GM19395 (cell line): ENCODE data around the gene ITGB1.
A peak's percentile ranks its signal among the peaks of the same experiment; 100 is the strongest.
"Not testable (repeated sequence)": the region's sequence is repeated elsewhere in the genome, so short reads cannot be mapped to it uniquely, and the experiment has no call there.

ENCODE experiments used
- ATAC-seq: cut with Tn5 transposase; IDR thresholded peaks from one replicate; pipeline ENCODE4 v1.9.1; 2021; ENCODE audit warnings: mild to moderate bottlenecking, moderate library complexity; ENCODE audit not compliant: unreplicated experiment

The ITGB1 gene

GRCh38 chr10:32980558-32981468 lies 22.8 kb upstream of the ITGB1 start:
- peak; percentile 97 for ATAC-seq

DNA sequence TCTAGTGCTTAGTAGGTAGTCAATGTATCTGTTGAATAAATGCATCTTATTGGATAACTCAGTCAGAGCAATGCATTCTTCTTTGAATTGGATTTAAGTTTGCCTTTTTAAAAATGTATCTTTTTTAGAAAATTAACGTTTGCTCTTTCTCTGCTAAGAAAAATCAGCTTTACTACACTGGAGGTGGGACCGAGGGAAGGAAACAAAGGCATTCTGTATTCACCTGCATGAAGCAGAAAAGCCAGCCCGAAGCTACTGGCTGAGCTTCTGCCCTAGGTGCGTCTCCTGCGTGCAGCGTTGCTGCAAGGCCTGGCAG lies 22.2 kb upstream of the ITGB1 start:
- peak; percentile 5 for ATAC-seq

DNA sequence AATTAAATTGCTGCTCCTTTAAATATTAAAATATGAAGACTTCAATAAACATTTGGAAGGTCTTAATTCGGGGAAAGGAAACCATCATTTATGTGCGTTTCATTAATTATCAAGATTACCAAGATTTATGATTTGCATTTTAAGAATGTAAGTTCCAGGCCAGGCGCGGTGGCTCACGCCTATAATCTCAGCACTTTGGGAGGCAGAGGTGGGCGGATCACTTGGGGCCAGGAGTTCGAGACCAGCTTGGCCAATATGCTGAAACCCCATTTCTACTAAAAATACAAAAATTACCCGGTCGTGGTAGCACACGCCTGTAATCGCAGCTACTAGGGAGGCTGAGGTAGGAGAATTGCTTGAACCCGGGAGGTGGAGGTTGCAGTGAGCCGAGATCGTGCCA lies 21.7 kb upstream of the ITGB1 start:
- not testable (repeated sequence) for ATAC-seq

DNA sequence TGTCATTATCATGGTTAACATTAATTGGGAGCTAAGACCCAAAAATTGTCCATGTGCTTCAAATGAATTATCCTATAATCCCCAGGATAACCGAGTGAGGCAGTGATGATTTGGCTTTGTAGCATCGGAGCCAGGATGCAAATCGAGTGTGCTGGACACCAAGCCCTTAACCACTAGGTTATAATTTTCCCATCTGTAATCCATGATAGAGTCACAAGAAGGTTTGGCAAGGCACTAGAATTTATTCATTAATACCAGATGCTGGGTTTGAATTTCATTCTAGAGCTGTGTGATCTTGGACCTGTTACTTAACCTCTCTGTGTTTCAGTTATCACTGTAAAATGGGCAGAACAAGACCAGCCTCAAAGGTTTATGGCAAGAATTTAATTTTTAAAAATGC lies 21.0 kb upstream of the ITGB1 start:
- no peak for ATAC-seq

- not testable (repeated sequence) for ATAC-seq
These were observed 20.1 kb upstream of the ITGB1 start for GRCh38 chr10:32977846-32978809.

DNA sequence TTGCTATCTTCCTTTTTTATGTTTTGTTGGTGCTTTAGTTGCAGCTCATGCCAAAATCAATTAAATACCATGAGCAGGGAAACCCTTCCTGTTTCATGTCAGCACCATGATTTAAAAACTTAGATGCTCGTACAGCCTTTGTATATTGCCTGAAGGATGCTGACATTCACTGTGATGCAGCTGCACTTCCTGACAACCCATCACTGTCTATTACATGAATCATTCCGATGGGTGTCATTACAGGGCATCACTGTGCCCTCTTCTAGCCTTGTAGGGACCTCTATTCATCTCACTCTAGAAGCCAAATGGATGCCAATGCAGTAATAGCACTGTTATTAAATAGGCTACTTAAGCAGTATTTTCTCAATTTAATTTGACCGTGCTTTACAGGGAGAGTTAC lies 18.3 kb upstream of the ITGB1 start:
- no peak for ATAC-seq

DNA sequence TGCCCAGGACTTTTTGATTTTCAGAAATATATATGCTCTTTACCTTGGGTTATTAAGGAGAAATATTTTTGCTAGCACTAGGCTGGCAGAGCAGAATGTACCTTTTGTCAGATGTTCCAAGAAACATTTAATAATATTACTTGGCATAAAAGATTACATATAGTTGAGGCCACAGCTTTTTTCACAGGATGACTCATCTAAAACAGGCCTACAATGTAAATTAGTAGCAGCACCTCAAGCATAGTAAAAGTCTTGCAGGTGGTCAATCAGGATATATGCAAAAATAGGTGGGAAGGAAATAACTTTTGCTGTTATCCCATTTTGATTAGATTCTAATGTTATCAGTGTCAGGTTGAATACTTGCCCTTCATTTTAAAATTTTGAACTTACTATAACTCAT lies 14.9 kb upstream of the ITGB1 start:
- peak; percentile 49 for ATAC-seq

GRCh38 chr10:32972460-32972859 lies 14.4 kb upstream of the ITGB1 start:
- no peak for ATAC-seq

- ATAC-seq, result no peak
These were observed 13.6 kb upstream of the ITGB1 start for GRCh38 chr10:32971536-32972091.

- ATAC-seq, result peak; percentile 79
These were observed 12.9 kb upstream of the ITGB1 start for GRCh38 chr10:32970910-32971309.

- no peak for ATAC-seq
These were observed 6.2 kb upstream of the ITGB1 start for GRCh38 chr10:32964270-32964669.

- ATAC-seq, result no peak
These were observed 5.1 kb upstream of the ITGB1 start for GRCh38 chr10:32963096-32963495.

- no peak for ATAC-seq
These were observed 4.5 kb upstream of the ITGB1 start for GRCh38 chr10:32962521-32962920.

GRCh38 chr10:32961895-32962369 lies 3.9 kb upstream of the ITGB1 start:
- ATAC-seq, result no peak

DNA sequence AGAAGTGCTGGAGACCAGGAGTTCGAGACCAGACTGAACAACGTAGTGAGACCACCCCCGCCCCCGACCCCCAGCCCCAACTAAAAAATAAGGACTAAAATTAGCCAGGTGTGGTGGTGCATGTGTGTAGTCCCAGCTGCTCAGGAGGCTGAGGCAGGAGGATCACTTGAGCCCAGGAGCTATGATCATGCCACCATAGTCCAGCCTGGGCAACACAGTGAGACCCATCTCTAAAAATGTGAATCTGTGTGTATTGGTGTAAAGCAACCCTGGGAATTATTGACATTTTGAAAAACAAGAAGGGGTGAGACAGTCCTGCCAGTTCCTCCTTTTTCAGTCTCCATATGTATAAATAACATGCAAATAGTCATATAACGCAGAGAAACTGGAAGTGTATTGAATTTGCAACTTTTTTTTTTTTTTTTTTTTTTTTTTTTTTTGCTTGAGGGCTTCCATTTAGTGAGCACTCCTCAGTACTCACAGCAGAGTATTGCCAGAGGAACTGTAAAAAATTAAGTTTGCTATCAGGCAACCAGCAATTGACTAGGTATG lies 3.4 kb upstream of the ITGB1 start:
- no peak for ATAC-seq

DNA sequence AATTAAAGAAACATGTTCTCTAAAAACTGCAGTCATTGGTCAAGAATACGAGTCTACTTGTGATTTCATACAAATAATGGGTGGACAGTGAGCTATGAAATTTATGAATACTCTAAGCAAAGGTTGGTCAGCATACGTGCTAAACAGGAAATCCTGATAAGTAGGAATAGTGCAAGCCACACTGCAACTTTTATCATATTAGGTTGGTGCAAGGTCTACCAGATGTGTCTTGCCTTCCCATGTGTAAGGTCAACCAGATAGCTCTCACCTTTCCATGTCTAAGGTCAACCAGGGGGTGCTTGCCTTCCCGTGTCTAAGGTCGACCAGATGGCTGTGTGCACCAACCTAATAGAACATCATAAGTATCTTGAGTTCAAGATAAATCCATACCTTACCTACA lies 2.0 kb upstream of the ITGB1 start:
- no peak for ATAC-seq

- ATAC-seq, result peak; percentile 53
These were observed 1.2 kb upstream of the ITGB1 start for GRCh38 chr10:32959006-32959920.

DNA sequence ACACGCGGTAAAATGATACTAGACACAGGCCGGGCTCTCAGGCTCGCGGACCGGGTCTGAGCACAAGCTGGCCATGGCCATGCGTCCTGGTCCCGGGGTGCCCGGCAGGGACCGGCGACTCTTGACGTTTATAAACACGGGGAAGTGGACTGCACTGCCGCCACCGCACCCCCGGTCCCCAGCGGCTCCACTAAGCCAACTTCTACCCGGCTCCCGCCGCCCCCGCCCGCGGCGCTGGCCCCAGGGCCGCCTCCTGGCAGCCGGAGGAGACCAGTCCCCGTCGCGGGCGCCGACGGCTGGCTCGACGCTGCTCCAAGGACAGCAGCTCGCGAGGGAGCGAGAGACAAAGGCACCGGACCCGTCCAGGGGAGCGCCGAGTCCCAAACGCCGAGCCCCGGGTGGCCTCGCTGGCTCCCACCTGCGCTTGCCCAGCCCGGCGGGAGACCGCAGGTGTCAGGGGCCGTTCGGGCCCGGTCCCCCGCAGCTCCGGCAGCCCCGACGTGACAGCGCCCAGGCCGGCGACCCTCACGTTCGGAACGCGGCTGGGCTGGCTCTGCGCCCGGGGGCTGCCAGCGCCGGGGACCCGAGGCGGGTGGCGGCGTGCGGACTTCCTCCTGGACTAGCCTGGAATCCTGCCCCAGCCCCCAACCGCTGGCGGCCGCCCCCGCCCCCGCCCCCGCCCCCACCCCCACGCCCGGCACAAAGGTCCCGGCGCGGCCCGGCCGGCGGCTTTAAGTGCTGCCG lies 517 bp downstream of the ITGB1 start:
- ATAC-seq, result peak; percentile 17
